ENCODE results near the gene PCDH9. TPM values are rescaled to one million over a fixed set of nuclear protein-coding genes. Genes with fewer than 3 reads are reported as not detected.
A peak's percentile ranks its signal among the peaks of the same experiment; 100 is the strongest.

Gene PCDH9
- total and polyA plus RNA-seq, 2 experiments from 2014 or later = 0.31 to 0.52 TPM

DNA sequence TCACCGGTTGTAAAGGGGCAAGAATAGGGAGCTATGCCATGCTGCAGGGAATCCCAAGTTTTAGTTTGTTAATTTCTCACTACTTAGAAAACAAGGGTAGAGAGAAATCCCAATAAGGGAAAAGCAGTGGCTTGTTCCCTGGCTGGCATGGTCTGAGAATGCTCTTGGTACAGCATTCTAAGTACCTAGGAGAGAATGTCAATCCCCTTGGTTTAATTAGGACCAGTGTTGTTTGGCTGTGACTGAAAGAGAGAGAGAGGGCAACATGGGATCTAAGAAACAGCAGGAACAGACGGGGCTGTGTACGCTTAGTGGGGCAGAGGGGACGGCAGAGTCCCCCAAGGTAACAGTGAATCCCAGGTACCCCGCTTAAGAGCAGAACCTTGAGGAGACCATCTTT lies 228.8 kb downstream of the PCDH9 start:
- Histone ChIP-seq H3K4me2 (no peak overlapping the region), H3K79me2 (replicated peaks; ENCODE audit: insufficient read depth) (no peaks in the 10 kb centered on the region), H3F3A (replicated peaks; ENCODE audit: low read depth) (no peaks in the 10 kb centered on the region), H4K20me1 (replicated peaks; ENCODE audit: insufficient read depth) (no peaks in the 10 kb centered on the region), H3K27ac (ENCODE audit: low read depth) (no peak overlapping the region), H3K36me3 (ENCODE audit: insufficient read depth) (no peaks in the 10 kb centered on the region), H3K9me2 (ENCODE audit: insufficient read depth) (no peaks in the 10 kb centered on the region), H3K4me3 (no peak overlapping the region), H3K4me1 (ENCODE audit: insufficient read depth) (no peaks in the 10 kb centered on the region), H2AFZ (peak overlapping the region; percentile 72; the same call in 1 of the 2 replicates), H3K27me3 (ENCODE audit: insufficient read depth) (no peaks in the 10 kb centered on the region)
- ATAC-seq = peak; percentile 31; the same call in 1 of the 3 replicates
- H3K4me1 Mint-ChIP-seq = no peaks in the 10 kb centered on the region
- no peak overlapping the region for H3K27ac Mint-ChIP-seq
- no peak overlapping the region for H3K4me3 Mint-ChIP-seq
- peak; percentile 1 for DNase-seq (ENCODE audit: low spot score)
- no peaks in the 10 kb centered on the region for H3K36me3 Mint-ChIP-seq (ENCODE audit: low read depth)
- no peak for TF ChIP-seq ZNF331 (CRISPR knock-in tag; IDR thresholded peaks at IDR 0.05; ENCODE audit: low read depth)
- TF ChIP-seq STAT1 (IDR thresholded peaks at IDR 0.05; ENCODE audit: unreplicated experiment) = no peak
- no peak for TF ChIP-seq CREB1 (CRISPR knock-in tag; IDR thresholded peaks at IDR 0.05; ENCODE audit: low read depth)
- TF ChIP-seq, protein P1, sequence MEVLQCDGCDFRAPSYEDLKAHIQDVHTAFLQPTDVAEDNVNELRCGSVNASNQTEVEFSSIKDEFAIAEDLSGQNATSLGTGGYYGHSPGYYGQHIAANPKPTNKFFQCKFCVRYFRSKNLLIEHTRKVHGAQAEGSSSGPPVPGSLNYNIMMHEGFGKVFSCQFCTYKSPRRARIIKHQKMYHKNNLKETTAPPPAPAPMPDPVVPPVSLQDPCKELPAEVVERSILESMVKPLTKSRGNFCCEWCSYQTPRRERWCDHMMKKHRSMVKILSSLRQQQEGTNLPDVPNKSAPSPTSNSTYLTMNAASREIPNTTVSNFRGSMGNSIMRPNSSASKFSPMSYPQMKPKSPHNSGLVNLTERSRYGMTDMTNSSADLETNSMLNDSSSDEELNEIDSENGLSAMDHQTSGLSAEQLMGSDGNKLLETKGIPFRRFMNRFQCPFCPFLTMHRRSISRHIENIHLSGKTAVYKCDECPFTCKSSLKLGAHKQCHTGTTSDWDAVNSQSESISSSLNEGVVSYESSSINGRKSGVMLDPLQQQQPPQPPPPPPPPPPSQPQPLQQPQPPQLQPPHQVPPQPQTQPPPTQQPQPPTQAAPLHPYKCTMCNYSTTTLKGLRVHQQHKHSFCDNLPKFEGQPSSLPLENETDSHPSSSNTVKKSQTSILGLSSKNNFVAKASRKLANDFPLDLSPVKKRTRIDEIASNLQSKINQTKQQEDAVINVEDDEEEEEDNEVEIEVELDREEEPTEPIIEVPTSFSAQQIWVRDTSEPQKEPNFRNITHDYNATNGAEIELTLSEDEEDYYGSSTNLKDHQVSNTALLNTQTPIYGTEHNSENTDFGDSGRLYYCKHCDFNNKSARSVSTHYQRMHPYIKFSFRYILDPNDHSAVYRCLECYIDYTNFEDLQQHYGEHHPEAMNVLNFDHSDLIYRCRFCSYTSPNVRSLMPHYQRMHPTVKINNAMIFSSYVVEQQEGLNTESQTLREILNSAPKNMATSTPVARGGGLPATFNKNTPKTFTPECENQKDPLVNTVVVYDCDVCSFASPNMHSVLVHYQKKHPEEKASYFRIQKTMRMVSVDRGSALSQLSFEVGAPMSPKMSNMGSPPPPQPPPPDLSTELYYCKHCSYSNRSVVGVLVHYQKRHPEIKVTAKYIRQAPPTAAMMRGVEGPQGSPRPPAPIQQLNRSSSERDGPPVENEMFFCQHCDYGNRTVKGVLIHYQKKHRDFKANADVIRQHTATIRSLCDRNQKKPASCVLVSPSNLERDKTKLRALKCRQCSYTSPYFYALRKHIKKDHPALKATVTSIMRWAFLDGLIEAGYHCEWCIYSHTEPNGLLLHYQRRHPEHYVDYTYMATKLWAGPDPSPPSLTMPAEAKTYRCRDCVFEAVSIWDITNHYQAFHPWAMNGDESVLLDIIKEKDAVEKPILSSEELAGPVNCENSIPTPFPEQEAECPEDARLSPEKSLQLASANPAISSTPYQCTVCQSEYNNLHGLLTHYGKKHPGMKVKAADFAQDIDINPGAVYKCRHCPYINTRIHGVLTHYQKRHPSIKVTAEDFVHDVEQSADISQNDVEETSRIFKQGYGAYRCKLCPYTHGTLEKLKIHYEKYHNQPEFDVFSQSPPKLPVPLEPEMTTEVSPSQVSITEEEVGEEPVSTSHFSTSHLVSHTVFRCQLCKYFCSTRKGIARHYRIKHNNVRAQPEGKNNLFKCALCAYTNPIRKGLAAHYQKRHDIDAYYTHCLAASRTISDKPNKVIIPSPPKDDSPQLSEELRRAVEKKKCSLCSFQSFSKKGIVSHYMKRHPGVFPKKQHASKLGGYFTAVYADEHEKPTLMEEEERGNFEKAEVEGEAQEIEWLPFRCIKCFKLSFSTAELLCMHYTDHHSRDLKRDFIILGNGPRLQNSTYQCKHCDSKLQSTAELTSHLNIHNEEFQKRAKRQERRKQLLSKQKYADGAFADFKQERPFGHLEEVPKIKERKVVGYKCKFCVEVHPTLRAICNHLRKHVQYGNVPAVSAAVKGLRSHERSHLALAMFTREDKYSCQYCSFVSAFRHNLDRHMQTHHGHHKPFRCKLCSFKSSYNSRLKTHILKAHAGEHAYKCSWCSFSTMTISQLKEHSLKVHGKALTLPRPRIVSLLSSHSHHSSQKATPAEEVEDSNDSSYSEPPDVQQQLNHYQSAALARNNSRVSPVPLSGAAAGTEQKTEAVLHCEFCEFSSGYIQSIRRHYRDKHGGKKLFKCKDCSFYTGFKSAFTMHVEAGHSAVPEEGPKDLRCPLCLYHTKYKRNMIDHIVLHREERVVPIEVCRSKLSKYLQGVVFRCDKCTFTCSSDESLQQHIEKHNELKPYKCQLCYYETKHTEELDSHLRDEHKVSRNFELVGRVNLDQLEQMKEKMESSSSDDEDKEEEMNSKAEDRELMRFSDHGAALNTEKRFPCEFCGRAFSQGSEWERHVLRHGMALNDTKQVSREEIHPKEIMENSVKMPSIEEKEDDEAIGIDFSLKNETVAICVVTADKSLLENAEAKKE (CRISPR knock-in tag; IDR thresholded peaks at IDR 0.05) = no peak
- no peak for TF ChIP-seq EZH2phosphoT487 (IDR thresholded peaks at IDR 0.05; ENCODE audit: unreplicated experiment)
- TF ChIP-seq POLR2AphosphoS5 (IDR thresholded peaks at IDR 0.05; ENCODE audit: low read depth) = no peak
- TF ChIP-seq JUNB (IDR thresholded peaks at IDR 0.05; ENCODE audit: unreplicated experiment) = no peak
- TF ChIP-seq CTCF (conservative IDR thresholded peaks at IDR 0.05; ENCODE audit: low read depth in 2 of 2) = no peak
- TF ChIP-seq, protein P2, sequence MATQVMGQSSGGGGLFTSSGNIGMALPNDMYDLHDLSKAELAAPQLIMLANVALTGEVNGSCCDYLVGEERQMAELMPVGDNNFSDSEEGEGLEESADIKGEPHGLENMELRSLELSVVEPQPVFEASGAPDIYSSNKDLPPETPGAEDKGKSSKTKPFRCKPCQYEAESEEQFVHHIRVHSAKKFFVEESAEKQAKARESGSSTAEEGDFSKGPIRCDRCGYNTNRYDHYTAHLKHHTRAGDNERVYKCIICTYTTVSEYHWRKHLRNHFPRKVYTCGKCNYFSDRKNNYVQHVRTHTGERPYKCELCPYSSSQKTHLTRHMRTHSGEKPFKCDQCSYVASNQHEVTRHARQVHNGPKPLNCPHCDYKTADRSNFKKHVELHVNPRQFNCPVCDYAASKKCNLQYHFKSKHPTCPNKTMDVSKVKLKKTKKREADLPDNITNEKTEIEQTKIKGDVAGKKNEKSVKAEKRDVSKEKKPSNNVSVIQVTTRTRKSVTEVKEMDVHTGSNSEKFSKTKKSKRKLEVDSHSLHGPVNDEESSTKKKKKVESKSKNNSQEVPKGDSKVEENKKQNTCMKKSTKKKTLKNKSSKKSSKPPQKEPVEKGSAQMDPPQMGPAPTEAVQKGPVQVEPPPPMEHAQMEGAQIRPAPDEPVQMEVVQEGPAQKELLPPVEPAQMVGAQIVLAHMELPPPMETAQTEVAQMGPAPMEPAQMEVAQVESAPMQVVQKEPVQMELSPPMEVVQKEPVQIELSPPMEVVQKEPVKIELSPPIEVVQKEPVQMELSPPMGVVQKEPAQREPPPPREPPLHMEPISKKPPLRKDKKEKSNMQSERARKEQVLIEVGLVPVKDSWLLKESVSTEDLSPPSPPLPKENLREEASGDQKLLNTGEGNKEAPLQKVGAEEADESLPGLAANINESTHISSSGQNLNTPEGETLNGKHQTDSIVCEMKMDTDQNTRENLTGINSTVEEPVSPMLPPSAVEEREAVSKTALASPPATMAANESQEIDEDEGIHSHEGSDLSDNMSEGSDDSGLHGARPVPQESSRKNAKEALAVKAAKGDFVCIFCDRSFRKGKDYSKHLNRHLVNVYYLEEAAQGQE (IDR thresholded peaks at IDR 0.05; ENCODE audit: unreplicated experiment) = no peak
- TF ChIP-seq EZH2 (IDR thresholded peaks at IDR 0.05; ENCODE audit: low read depth, unreplicated experiment) = no peak
- no peak for TF ChIP-seq NANOG (IDR thresholded peaks at IDR 0.05; ENCODE audit: borderline replicate concordance)
- TF ChIP-seq ETS1 (IDR thresholded peaks at IDR 0.05) = no peak
- no peak for TF ChIP-seq ZNF114 (CRISPR knock-in tag; IDR thresholded peaks at IDR 0.05)
- H3K9me3 Mint-ChIP-seq = no peaks in the 10 kb centered on the region
- H3K27me3 Mint-ChIP-seq (ENCODE audit: insufficient read depth, low read depth, poor library complexity) = no peaks in the 10 kb centered on the region

Data from GM23338 (cell line).